PFSK-1 (cell line): ENCODE measurements around the gene CELSR1.

Experiments
- FOXP2 ChIP-seq: optimal IDR thresholded peaks from 2 replicates; pipeline ENCODE3; 2011; ENCODE audit warnings: borderline replicate concordance, control low read depth, inconsistent platforms; ENCODE audit not compliant: insufficient read depth; ENCODE audit errors: extremely low read length, extremely low read depth
- POLR2AphosphoS5 ChIP-seq: IDR thresholded peaks from 2 replicates; pipeline ENCODE4 v1.6.1; 2012; ENCODE audit warnings: low read depth, mild to moderate bottlenecking, control low read depth, low read length, moderate library complexity
- REST ChIP-seq, 2 experiments: IDR thresholded peaks; 2 replicates each; pipeline versions ENCODE4 v1.6.1 to v1.8.0; 2011 to 2012; ENCODE audit warnings: low read depth in 2 of 2, low read length in 2 of 2, control low read depth in 1 of 2, inconsistent platforms in 1 of 2, mild to moderate bottlenecking in 1 of 2, moderate library complexity in 1 of 2; ENCODE audit not compliant: insufficient read depth in 1 of 2
- SIN3A ChIP-seq: IDR thresholded peaks from 2 replicates; pipeline ENCODE4 v1.6.1; 2012; ENCODE audit warnings: mild to moderate bottlenecking, low read length, moderate library complexity, borderline replicate concordance; ENCODE audit not compliant: insufficient read depth
- TAF1 ChIP-seq: IDR thresholded peaks from 2 replicates; pipeline ENCODE4 v1.6.1; 2012; ENCODE audit warnings: low read length, control low read depth, borderline replicate concordance; ENCODE audit not compliant: insufficient read depth

Gene CELSR1

DNA sequence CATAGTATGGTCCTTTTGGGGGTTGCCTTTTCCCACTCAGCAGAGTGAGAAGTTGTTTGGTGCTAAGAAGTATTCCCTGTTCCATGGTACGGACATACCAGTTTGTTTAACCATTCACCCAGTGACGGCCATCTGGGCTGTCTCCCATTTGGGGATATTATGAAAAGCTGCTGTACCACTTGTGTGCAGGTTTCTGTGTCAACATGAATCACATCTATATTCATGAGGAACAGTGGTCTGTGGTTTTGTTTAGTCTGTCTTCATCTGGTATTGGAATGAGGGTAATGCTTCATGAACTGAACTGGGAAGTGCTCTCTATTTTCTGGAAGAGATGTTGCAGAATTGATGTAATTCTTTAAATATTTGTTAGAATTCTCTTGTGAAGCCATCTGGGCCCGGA lies 112.4 kb downstream of the CELSR1 start:
- TF ChIP-seq FOXP2 (no peak), SIN3A (no peak), POLR2AphosphoS5 (no peak), REST (IDR thresholded peaks at IDR 0.05; ENCODE audit: insufficient read depth in 1 of 2, low read depth in 2 of 2, low read length in 2 of 2) (no peak), TAF1 (no peak)

- no peak for TF ChIP-seq FOXP2
- TF ChIP-seq POLR2AphosphoS5: no peak
- TF ChIP-seq SIN3A: no peak
- TF ChIP-seq TAF1: no peak
- no peak for TF ChIP-seq REST (IDR thresholded peaks at IDR 0.05; ENCODE audit: insufficient read depth in 1 of 2, low read depth in 2 of 2, low read length in 2 of 2)
Observed at GRCh38 chr22:46424496-46424895, 112.9 kb downstream of the CELSR1 start.

DNA sequence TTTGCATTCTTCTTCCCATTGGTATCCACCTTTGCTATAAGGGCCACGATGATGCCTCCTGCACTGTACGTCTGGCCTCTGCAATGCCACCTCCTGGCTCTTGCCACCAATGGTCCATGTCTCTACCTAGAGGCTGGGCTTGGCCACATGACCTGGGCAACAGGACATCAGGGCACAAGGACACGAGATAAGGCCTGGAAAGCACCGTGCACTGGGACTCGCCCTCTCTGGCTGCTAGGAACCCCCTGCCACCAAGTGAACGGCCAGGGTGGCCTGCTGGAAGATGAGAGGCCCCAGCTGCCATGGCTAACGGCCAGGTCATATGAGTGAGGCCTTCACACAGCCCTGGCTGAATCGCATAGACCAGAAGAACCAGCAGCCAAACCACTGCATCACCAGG lies 114.5 kb downstream of the CELSR1 start:
- no peak for TF ChIP-seq REST (IDR thresholded peaks at IDR 0.05; ENCODE audit: insufficient read depth in 1 of 2, low read depth in 2 of 2, low read length in 2 of 2)
- TF ChIP-seq FOXP2: no peak
- no peak for TF ChIP-seq POLR2AphosphoS5
- TF ChIP-seq TAF1: no peak
- no peak for TF ChIP-seq SIN3A

GRCh38 chr22:46421267-46421666 lies 116.2 kb downstream of the CELSR1 start:
- TF ChIP-seq FOXP2 (no peak), REST (IDR thresholded peaks at IDR 0.05; ENCODE audit: insufficient read depth in 1 of 2, low read depth in 2 of 2, low read length in 2 of 2) (no peak), SIN3A (no peak), TAF1 (no peak), POLR2AphosphoS5 (no peak)
